Lower lobe of right lung (tissue), 2 donors: ENCODE measurements around the gene HOOK2. TPM values are rescaled to one million over a fixed set of nuclear protein-coding genes. Genes with fewer than 3 reads are reported as not detected.
A peak's percentile ranks its signal among the peaks of the same experiment; 100 is the strongest.

ENCODE experiments used
- ATAC-seq, 2 donors: fragments of 200-7000 bp; cut with Tn5 transposase; one replicate each; pipeline ENCODE4 v1.9.1; 2020 to 2022; ENCODE audit warnings: mild to moderate bottlenecking in 2 of 2, moderate library complexity in 2 of 2
- DNase-seq: peaks from one replicate; pipeline ENCODE4 v3.0.0-alpha.2; 2020
- H3K27ac ChIP-seq: fragments of 200-600 bp; one replicate; pipeline ENCODE4 v1.8.0; 2022
- H3K27me3 ChIP-seq: fragments of 200-600 bp; one replicate; pipeline ENCODE4 v1.8.0; 2022; ENCODE audit warnings: low read depth
- H3K36me3 ChIP-seq: fragments of 200-600 bp; one replicate; pipeline ENCODE4 v1.8.0; 2022; ENCODE audit warnings: mild to moderate bottlenecking
- H3K4me1 ChIP-seq: fragments of 200-600 bp; one replicate; pipeline ENCODE4 v1.8.0; 2022
- H3K4me3 ChIP-seq: fragments of 200-600 bp; one replicate; pipeline ENCODE4 v1.8.0; 2022; ENCODE audit warnings: mild to moderate bottlenecking
- H3K9me3 ChIP-seq: fragments of 200-600 bp; one replicate; pipeline ENCODE4 v1.8.0; 2022
- intact Hi-C: fragments of 100-400 bp; cut with DNase I; formaldehyde crosslinking; loops from one replicate; pipeline ENCODE4 v1.11.0; 2022
- total RNA-seq: library from RNA; stranded (reverse); fragmentation: NEBNext Ultra II Directional; extraction: Animal tissue kit (Norgen Biotek cat#: 25700); gene quantifications from one replicate; pipeline ENCODE4 v1.2.1, GENCODE V29; 2021
- TF ChIP-seq, protein P1 (sequence below): fragments of 200-600 bp; IDR thresholded peaks from one replicate; pipeline ENCODE4 v1.8.0; 2022; ENCODE audit warnings: antibody characterized with exemption, mild to moderate bottlenecking
- donor health status: DM: no; HTN: yes; CAD: no; lungs with severe emphysema.

The HOOK2 gene
- total RNA-seq, 1 donor from 2014 or later = 57.5 TPM

DNA sequence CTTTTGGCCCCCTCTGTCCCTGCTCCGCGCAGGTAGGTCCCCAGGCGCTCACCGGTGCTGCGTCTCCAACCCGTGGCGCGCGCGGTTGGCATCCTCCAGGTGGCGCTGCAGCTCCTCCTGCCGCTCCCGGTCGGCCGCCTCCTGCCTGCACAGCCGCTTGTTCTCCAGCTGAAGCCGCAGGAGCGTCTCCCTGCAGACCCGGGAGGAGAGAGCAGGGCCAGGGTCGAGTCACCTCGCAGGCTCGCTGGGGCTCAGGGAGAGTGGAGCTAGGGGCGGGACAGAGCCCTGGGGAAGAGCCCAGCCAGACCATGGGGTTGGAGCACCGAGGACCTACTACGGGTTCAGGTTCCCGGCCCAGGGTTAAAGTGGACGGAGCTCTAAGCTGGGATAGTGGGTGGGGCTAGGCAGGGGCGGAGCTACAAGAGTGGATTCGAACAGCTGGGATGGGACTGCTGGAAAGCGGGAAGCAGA, 9.3 kb downstream of the HOOK2 start:
- Histone ChIP-seq H3K4me3 (peak overlapping the region; percentile 59), H3K36me3 (peaks cover 43% of the 10 kb centered on the region), H3K27ac (peak overlapping the region; percentile 44), H3K4me1 (peaks cover 5% of the 10 kb centered on the region), H3K27me3 (no peaks in the 10 kb centered on the region), H3K9me3 (no peaks in the 10 kb centered on the region)
- ATAC-seq (peak; percentile 83 to 93), DNase-seq (peak; percentile 93)
- TF ChIP-seq, protein P1, sequence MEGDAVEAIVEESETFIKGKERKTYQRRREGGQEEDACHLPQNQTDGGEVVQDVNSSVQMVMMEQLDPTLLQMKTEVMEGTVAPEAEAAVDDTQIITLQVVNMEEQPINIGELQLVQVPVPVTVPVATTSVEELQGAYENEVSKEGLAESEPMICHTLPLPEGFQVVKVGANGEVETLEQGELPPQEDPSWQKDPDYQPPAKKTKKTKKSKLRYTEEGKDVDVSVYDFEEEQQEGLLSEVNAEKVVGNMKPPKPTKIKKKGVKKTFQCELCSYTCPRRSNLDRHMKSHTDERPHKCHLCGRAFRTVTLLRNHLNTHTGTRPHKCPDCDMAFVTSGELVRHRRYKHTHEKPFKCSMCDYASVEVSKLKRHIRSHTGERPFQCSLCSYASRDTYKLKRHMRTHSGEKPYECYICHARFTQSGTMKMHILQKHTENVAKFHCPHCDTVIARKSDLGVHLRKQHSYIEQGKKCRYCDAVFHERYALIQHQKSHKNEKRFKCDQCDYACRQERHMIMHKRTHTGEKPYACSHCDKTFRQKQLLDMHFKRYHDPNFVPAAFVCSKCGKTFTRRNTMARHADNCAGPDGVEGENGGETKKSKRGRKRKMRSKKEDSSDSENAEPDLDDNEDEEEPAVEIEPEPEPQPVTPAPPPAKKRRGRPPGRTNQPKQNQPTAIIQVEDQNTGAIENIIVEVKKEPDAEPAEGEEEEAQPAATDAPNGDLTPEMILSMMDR = peak; percentile 96
- intact Hi-C loops = loop anchor here (10.0 kb wide), 1 partner anchor 79 kb away; no protein-coding TSS in a partner anchor

DNA sequence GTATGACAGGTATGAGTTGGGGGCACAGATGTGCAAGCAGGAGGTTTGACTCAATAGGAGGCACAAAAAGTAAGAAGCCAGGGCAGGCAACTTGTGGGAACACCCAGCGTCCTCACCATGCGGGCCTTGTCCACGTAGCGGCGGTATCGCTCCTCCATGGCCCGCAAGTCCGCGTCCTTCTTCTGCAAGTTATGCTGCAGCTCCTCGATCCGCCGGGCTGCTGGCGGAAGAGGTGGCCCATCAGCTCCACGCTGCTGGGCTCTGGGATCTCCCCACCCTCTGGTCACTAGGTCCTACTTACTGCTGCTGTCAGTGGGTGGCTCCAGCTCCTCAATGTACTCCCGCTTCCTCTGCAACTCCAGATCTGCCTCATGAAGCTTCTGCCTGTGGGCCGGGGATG, 10.7 kb downstream of the HOOK2 start:
- no peaks in the 10 kb centered on the region for H3K27me3 ChIP-seq
- no peak for DNase-seq

DNA sequence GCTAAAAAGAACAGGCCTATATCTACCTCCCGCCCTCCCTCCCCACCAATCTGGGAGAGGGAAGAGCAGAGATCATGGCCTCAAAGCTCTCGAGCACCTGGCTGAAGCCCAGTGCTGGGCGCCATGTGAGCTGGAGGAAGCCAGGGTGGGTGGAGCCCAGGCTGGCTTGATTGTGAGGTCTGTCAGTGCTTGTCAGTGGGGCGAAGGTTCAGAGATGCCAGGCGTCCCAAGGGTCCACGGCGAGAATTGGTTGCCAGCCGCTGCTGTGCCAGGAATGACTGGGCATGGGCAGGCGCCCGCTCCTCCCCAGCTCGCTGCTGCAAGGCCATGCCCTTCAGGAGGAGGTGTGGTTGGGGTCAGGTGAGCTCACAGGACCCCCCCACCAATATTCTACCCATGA, 12.3 kb downstream of the HOOK2 start:
- Histone ChIP-seq H3K36me3 (peaks cover 37% of the 10 kb centered on the region), H3K4me1 (peaks cover 5% of the 10 kb centered on the region), H3K27me3 (no peaks in the 10 kb centered on the region), H3K27ac (no peak overlapping the region), H3K9me3 (no peaks in the 10 kb centered on the region), H3K4me3 (no peak overlapping the region)
- TF ChIP-seq, protein P1 = no peak
- DNase-seq = no peak
- intact Hi-C loops = loop anchor here (10.0 kb wide), 1 partner anchor 82 kb away; no protein-coding TSS in a partner anchor
- no peak for ATAC-seq

More for the DNA sequence above, 10.7 kb downstream of the HOOK2 start:
- no peak for ATAC-seq
- Histone ChIP-seq H3K9me3 (no peaks in the 10 kb centered on the region), H3K27ac (no peak overlapping the region), H3K36me3 (peaks cover 39% of the 10 kb centered on the region), H3K4me3 (no peak overlapping the region), H3K4me1 (peaks cover 5% of the 10 kb centered on the region)
- TF ChIP-seq, protein P1 = no peak
- intact Hi-C loops = loop anchor here (10.0 kb wide), 1 partner anchor 80 kb away; no protein-coding TSS in a partner anchor

DNA sequence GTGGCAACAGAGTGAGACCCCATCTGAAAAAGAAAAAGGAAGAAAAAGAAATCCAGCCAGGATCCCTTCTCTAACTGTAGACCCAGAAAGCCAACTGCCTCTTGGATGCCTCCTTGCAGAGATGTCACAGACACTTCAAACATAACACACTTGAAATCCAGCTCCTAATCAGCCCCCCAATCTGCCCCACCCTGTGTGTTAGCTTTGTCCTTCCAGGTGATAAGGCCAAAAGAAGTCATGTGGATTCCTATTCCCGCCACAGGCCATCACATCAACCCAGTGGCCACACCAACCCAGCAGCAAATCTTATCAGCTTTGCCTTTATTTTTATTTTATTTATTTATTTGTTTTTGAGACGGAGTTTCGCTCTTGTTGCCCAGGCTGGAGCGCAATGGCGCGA, 15.7 kb downstream of the HOOK2 start:
- TF ChIP-seq, protein P1 = no peak
- intact Hi-C loops = loop anchor here (10.0 kb wide), 1 partner anchor 85 kb away; no protein-coding TSS in a partner anchor

GRCh38 chr19:12757544-12758274, 17.6 kb downstream of the HOOK2 start:
- peaks cover 11% of the 10 kb centered on the region for H3K4me1 ChIP-seq
- TF ChIP-seq, protein P1 = peak; percentile 97
- intact Hi-C loops = no loop called here
- peak overlapping the region; percentile 19 for H3K27ac ChIP-seq
- peak overlapping the region; percentile 44 for H3K4me3 ChIP-seq
- H3K36me3 ChIP-seq = peaks cover 5% of the 10 kb centered on the region
- no peaks in the 10 kb centered on the region for H3K9me3 ChIP-seq
- no peaks in the 10 kb centered on the region for H3K27me3 ChIP-seq
- peak; percentile 81 for DNase-seq
- ATAC-seq = peak; percentile 87 to 89

More for the DNA sequence above, 15.7 kb downstream of the HOOK2 start:
- Histone ChIP-seq H3K9me3 (no peaks in the 10 kb centered on the region), H3K36me3 (peaks cover 20% of the 10 kb centered on the region), H3K27ac (no peak overlapping the region), H3K27me3 (no peaks in the 10 kb centered on the region), H3K4me3 (no peak overlapping the region), H3K4me1 (peaks cover 11% of the 10 kb centered on the region)
- DNase-seq = no peak
- ATAC-seq = no peak
